Ramos (cell line): ENCODE data around the gene SGCA.

Experiments used
- in situ Hi-C: fragments of 300-500 bp; cut with MboI; formaldehyde crosslinking; loops from one replicate; pipeline ENCODE4 v1.14.3; 2022; ENCODE audit warnings: low sequenced_read_pairs; ENCODE audit not compliant: unreplicated experiment

SGCA gene

GRCh38 chr17:50148226-50149090 lies 17.3 kb upstream of the SGCA start:
- in situ Hi-C loops, result no loop called here

- in situ Hi-C loops, result no loop called here
Measured at GRCh38 chr17:50149091-50149416, 16.8 kb upstream of the SGCA start.

- in situ Hi-C loops, result no loop called here
Measured at GRCh38 chr17:50149417-50150353, 16.1 kb upstream of the SGCA start.

GRCh38 chr17:50150354-50151040 lies 15.3 kb upstream of the SGCA start, which contains the start of gene PPP1R9B:
TSS of gene PPP1R9B (minus strand) at chr17:50150677. CDS start at chr17:50150513, 164 bp downstream.
- in situ Hi-C loops, result no loop called here

GRCh38 chr17:50151041-50151936 lies 14.5 kb upstream of the SGCA start:
- in situ Hi-C loops, result no loop called here

GRCh38 chr17:50151937-50152547 lies 13.8 kb upstream of the SGCA start:
- in situ Hi-C loops, result no loop called here

GRCh38 chr17:50152736-50153135 lies 13.1 kb upstream of the SGCA start:
- in situ Hi-C loops, result no loop called here

GRCh38 chr17:50153650-50154575 lies 11.9 kb upstream of the SGCA start:
- in situ Hi-C loops, result no loop called here

- in situ Hi-C loops, result no loop called here
Measured at GRCh38 chr17:50154604-50155003, 11.2 kb upstream of the SGCA start.

GRCh38 chr17:50155115-50155819 lies 10.5 kb upstream of the SGCA start:
- in situ Hi-C loops, result no loop called here

GRCh38 chr17:50157891-50158290 lies 7.9 kb upstream of the SGCA start:
- in situ Hi-C loops, result no loop called here

- in situ Hi-C loops, result no loop called here
Measured at GRCh38 chr17:50161023-50161910, 4.5 kb upstream of the SGCA start.

- in situ Hi-C loops, result no loop called here
Measured at GRCh38 chr17:50161911-50162288, 3.9 kb upstream of the SGCA start.

- in situ Hi-C loops, result no loop called here
Measured at GRCh38 chr17:50162466-50163254, 3.1 kb upstream of the SGCA start.

- in situ Hi-C loops, result no loop called here
Measured at GRCh38 chr17:50163843-50164696, 1.7 kb upstream of the SGCA start.
